VCaP (cell line): Measurements from ENCODE around the gene ACKR2.
A peak's percentile ranks its signal among the peaks of the same experiment; 100 is the strongest.

ENCODE experiments used
- H3K27ac ChIP-seq: fragments of 450-650 bp; 2 replicates; pipeline ENCODE4 v1.5.1; 2017
- CTCF ChIP-seq: fragments of 450-650 bp; conservative IDR thresholded peaks from 2 replicates; pipeline ENCODE4 v1.5.1; 2017; ENCODE audit warnings: mild to moderate bottlenecking, moderate library complexity

ACKR2 gene

GRCh38 chr3:42786631-42787030 is 22.6 kb upstream of the ACKR2 start:
- no peak overlapping the region for H3K27ac ChIP-seq
- no peak for TF ChIP-seq CTCF

DNA sequence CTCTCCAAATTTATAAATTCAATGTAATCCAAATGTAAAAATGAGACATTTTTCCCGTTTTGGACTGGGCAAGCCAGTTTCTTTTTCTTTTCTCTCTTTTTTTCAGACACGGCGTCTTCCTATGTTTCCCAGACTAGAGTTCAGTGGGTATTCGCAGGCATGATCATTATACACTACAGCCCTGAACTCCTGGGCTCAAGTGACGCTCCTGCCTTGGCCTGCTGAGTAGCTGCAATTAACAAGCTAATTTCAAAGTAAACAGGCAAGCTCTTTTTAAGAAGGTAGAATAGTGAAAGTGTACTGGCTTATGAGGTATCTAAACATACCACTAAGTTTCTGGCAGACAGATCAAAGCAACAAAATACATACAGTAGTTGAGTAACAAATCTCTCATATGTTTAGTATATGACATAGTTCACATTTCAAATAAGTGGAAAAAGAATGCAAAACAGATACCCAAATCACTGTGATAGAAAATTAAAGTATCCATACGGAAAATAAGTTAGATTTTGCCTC is 18.5 kb upstream of the ACKR2 start:
- no peak for TF ChIP-seq CTCF
- peak overlapping the region; percentile 42 for H3K27ac ChIP-seq

GRCh38 chr3:42795621-42796181 is 13.5 kb upstream of the ACKR2 start:
- no peak overlapping the region for H3K27ac ChIP-seq
- no peak for TF ChIP-seq CTCF

GRCh38 chr3:42796332-42796885 is 12.8 kb upstream of the ACKR2 start:
- no peak for TF ChIP-seq CTCF
- H3K27ac ChIP-seq, result no peak overlapping the region

GRCh38 chr3:42799376-42799775 is 9.9 kb upstream of the ACKR2 start:
- no peak overlapping the region for H3K27ac ChIP-seq
- TF ChIP-seq CTCF, result no peak

DNA sequence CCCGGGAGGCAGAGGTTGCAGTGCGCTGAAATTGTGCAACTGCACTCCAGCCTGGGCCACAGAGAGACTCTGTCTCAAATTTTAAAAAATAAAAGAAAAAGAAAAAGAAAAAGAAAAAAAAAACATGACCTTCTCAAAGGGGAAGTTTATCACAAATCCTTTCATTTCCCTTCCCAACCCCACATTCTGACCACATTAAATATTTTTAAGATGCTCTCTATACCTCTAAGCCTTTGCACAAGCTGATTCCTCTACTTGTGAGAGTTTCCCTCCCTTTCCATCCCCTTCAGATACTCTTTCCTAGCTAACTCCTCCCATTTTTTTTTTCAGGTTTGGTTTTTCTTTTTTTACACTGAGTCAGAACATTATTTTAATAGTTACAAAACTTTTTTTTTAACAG is 9.0 kb upstream of the ACKR2 start:
- TF ChIP-seq CTCF, result no peak
- peak overlapping the region; percentile 90 for H3K27ac ChIP-seq

DNA sequence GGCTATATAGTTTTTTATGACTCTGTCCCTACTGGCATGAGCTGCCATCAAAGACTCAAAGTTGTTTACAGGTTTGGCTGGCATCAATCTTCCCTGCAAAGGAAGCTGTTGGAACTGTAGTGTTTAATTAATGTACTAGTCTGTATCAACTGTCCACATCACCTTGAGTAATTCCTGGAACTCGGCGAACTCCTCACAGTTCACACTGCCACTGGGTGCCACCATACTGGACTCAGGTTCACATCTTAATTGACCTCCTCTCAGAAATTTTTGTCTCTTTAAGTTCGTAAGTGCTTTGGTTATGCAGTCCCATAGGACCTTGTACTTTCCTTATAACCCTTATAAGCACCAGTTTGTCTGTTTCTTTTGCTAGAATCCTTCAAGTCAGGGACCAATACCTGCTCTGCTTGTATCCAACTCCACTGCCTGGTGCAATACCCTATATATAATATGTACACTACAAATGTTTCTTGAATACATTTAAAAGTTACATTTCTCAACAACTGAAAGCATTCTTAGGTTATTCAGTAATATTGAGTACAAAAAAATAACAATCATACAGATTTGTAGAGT is 8.1 kb upstream of the ACKR2 start:
- TF ChIP-seq CTCF, result no peak
- H3K27ac ChIP-seq, result peak overlapping the region; percentile 90
